Hematopoietic multipotent progenitor cell treated with erythropoietin and hydrocortisone succinate and interleukin-3 and kit ligand, for 17 days (in vitro differentiated cells): ENCODE results near the gene NEU3.

Experiments
- DNase-seq: peaks from one replicate; pipeline ENCODE4 v3.0.0-alpha.2; 2015; ENCODE audit warnings: low spot score

NEU3 gene

DNA sequence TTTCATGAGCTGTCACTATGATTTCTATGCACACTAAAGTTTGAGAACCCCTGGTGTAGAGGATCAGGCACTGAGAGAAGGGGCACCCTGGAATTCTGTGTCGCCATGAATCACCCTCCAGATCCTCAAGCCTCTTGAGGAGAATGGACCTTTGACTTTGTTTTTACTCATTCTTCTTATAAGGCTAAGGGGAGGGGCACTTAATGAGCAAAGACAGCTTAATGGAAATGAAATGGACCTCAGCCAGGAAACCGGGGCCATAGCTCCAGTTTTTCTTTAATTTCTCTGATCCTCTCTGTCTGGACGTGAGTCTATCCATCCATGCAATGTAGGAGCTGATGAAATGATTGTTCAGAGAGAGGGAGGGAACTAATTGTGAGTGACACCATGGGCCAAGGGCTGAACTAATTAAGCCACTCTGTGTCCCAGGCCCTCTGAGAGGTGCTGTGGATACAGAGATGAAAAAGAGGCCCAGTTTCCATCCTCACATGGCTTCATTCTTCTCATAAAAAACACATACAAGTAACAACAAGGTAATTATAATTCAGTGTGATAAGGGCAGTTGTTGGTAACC is 75.1 kb downstream of the NEU3 start:
- no peak for DNase-seq

DNA sequence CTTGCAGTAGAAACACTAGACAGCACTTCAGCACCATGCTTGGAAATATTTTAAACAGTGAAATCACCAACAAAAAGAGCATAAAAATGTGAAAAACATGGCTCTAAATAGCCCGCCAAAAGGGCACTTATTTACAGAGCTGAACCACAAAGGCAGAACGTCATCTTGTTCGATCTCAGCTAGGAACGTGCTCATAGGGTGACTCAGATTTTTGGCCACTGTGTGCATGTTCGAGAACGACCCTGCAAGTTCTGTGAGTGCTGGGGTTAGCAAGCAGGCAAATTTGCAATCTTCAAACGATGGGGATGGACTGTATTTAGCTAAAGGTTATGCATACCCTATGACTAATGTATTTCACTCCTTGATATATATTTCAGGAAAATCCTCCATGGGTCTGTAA is 77.3 kb downstream of the NEU3 start:
- DNase-seq = no peak
